Neural progenitor cell (in vitro differentiated cells): Measurements from ENCODE around the gene FBLIM1. TPM values are rescaled to one million over a fixed set of nuclear protein-coding genes. Genes with fewer than 3 reads are reported as not detected.
"Not testable (repeated sequence)": the region's sequence is repeated elsewhere in the genome, so short reads cannot be mapped to it uniquely, and the experiment has no call there.

Experiments
- DNase-seq: peaks from one replicate; pipeline ENCODE4 v3.0.0-alpha.2; 2016; ENCODE audit warnings: low spot score
- H2AFZ ChIP-seq: fragments of 200-600 bp; sonication (generic); replicated peaks from 2 replicates; pipeline ENCODE4 v1.6.1; 2016; ENCODE audit warnings: antibody characterized with exemption
- H3F3A ChIP-seq: fragments of 200-600 bp; sonication (generic); 2 replicates; pipeline ENCODE4 v1.6.1; 2016; ENCODE audit warnings: antibody characterized with exemption, low read depth
- H3K27ac ChIP-seq: fragments of 200-600 bp; sonication (generic); 2 replicates; pipeline ENCODE4 v1.5.1; 2016; ENCODE audit warnings: mild to moderate bottlenecking
- H3K27me3 ChIP-seq: fragments of 200-600 bp; sonication (generic); 2 replicates; pipeline ENCODE4 v1.6.1; 2016; ENCODE audit warnings: mild to moderate bottlenecking, moderate library complexity
- H3K36me3 ChIP-seq: fragments of 200-600 bp; sonication (generic); 2 replicates; pipeline ENCODE4 v1.5.1; 2016
- H3K4me1 ChIP-seq: fragments of 200-600 bp; sonication (generic); 2 replicates; pipeline ENCODE4 v1.6.1; 2016; ENCODE audit warnings: mixed run types
- H3K4me2 ChIP-seq: fragments of 200-600 bp; sonication (generic); 2 replicates; pipeline ENCODE4 v1.6.1; 2016
- H3K4me3 ChIP-seq: fragments of 200-600 bp; sonication (generic); 2 replicates; pipeline ENCODE4 v1.5.1; 2016
- H3K79me2 ChIP-seq: fragments of 200-600 bp; sonication (generic); 2 replicates; pipeline ENCODE4 v1.6.1; 2016; ENCODE audit warnings: low read depth
- H3K9ac ChIP-seq: fragments of 200-600 bp; sonication (generic); 2 replicates; pipeline ENCODE4 v1.6.1; 2016
- H3K9me3 ChIP-seq: fragments of 200-600 bp; sonication (generic); 2 replicates; pipeline ENCODE4 v1.5.1; 2016; ENCODE audit warnings: low read depth
- H4K20me1 ChIP-seq: fragments of 200-600 bp; sonication (generic); 2 replicates; pipeline ENCODE4 v1.6.1; 2016; ENCODE audit warnings: low read depth
- H3K27ac Mint-ChIP-seq: 3 replicates; pipeline ENCODE4 v1.8.0; 2021; ENCODE audit warnings: mixed read lengths
- H3K27me3 Mint-ChIP-seq: 2 replicates; pipeline ENCODE4 v1.8.0; 2022; ENCODE audit warnings: low read depth, mild to moderate bottlenecking, inconsistent platforms, moderate library complexity, mixed read lengths; ENCODE audit not compliant: insufficient read depth
- H3K36me3 Mint-ChIP-seq: 3 replicates; pipeline ENCODE4 v1.8.0; 2021; ENCODE audit warnings: mixed read lengths
- H3K4me1 Mint-ChIP-seq: 3 replicates; pipeline ENCODE4 v1.8.0; 2021; ENCODE audit warnings: mixed read lengths
- H3K4me3 Mint-ChIP-seq: 3 replicates; pipeline ENCODE4 v1.8.0; 2021; ENCODE audit warnings: mild to moderate bottlenecking, moderate library complexity, mixed read lengths
- H3K9me3 Mint-ChIP-seq: 3 replicates; pipeline ENCODE4 v1.8.0; 2020; ENCODE audit warnings: mixed read lengths
- EZH2 ChIP-seq: fragments of 200-600 bp; sonication (generic); IDR thresholded peaks from 2 replicates; pipeline ENCODE4 v1.6.1; 2017; ENCODE audit warnings: antibody characterized with exemption, mild to moderate bottlenecking, moderate library complexity
- EZH2phosphoT487 ChIP-seq: fragments of 200-600 bp; sonication (generic); IDR thresholded peaks from 2 replicates; pipeline ENCODE4 v1.6.1; 2017; ENCODE audit warnings: antibody characterized with exemption
- total RNA-seq: library from RNA; depleted of rRNA; stranded (reverse); fragments of >200 nt; gene quantifications from 2 replicates; pipeline ENCODE4 v1.2.3, GENCODE V29; 2015; ENCODE audit warnings: low replicate concordance
- TF ChIP-seq, protein P1 (sequence below): fragments of 200-600 bp; sonication (generic); IDR thresholded peaks from 2 replicates; pipeline ENCODE4 v1.5.1; 2017; ENCODE audit warnings: antibody characterized with exemption, mild to moderate bottlenecking

The FBLIM1 gene
- total RNA-seq, 1 donor from 2014 or later = 4.7 TPM

DNA sequence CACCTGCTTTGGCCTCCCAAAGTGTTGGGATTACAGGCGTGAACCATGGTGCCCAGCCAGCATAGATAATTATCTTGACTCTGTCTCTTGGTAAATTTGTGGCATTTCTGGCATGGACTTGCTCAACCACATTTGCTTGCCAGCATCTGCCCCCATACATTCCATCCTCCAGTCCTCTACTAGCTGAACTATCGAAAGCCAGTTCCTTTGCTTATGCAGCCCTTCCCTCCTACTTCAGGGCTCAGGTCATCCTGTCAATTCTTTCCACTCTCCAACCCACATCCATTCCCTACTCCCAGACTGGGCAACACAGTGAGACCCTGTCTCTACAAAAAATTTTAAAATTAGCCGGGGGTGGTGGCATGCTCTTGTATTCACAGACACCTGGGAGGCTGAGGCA, 61.9 kb downstream of the FBLIM1 start:
- Histone ChIP-seq H3K27me3 (no peaks in the 10 kb centered on the region), H3K9ac (no peak overlapping the region), H3K27ac (no peak overlapping the region), H3K79me2 (no peaks in the 10 kb centered on the region), H3F3A (peaks cover 7% of the 10 kb centered on the region), H4K20me1 (no peaks in the 10 kb centered on the region), H3K4me2 (no peak overlapping the region), H3K36me3 (no peaks in the 10 kb centered on the region), H3K4me3 (no peak overlapping the region), H3K9me3 (no peaks in the 10 kb centered on the region), H2AFZ (no peak overlapping the region), H3K4me1 (peaks cover 2% of the 10 kb centered on the region)
- H3K4me1 Mint-ChIP-seq = peaks cover 6% of the 10 kb centered on the region
- no peaks in the 10 kb centered on the region for H3K9me3 Mint-ChIP-seq
- TF ChIP-seq, protein P1, sequence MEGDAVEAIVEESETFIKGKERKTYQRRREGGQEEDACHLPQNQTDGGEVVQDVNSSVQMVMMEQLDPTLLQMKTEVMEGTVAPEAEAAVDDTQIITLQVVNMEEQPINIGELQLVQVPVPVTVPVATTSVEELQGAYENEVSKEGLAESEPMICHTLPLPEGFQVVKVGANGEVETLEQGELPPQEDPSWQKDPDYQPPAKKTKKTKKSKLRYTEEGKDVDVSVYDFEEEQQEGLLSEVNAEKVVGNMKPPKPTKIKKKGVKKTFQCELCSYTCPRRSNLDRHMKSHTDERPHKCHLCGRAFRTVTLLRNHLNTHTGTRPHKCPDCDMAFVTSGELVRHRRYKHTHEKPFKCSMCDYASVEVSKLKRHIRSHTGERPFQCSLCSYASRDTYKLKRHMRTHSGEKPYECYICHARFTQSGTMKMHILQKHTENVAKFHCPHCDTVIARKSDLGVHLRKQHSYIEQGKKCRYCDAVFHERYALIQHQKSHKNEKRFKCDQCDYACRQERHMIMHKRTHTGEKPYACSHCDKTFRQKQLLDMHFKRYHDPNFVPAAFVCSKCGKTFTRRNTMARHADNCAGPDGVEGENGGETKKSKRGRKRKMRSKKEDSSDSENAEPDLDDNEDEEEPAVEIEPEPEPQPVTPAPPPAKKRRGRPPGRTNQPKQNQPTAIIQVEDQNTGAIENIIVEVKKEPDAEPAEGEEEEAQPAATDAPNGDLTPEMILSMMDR = no peak
- TF ChIP-seq EZH2phosphoT487 (no peak), EZH2 (no peak)
- no peak for DNase-seq
- H3K27ac Mint-ChIP-seq = no peak overlapping the region
- peaks cover 6% of the 10 kb centered on the region for H3K36me3 Mint-ChIP-seq
- peaks cover 2% of the 10 kb centered on the region for H3K27me3 Mint-ChIP-seq
- H3K4me3 Mint-ChIP-seq = no peak overlapping the region

DNA sequence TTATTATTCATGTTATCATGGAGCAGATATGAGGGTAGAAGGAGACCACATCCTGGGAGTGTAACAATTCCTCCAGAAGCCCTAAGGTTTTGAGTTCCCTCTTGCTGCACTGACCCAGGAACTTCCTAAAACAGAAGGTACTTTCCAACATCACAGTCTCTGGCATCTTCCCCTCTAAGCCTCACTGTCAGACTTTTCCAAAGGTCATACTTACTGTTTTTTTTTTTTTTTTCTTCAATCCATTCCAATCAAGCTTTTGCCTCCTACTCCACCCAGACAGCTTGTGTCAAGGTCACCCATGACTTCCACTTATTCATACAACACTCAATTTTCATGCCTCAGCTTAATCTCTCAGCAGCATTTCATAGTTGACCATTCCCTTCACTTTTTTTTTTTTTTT, 67.2 kb downstream of the FBLIM1 start:
- Histone ChIP-seq H3K9me3 (no peaks in the 10 kb centered on the region), H2AFZ (no peak overlapping the region), H3K9ac (no peak overlapping the region), H3K79me2 (no peaks in the 10 kb centered on the region), H3K36me3 (no peaks in the 10 kb centered on the region), H3K4me3 (no peak overlapping the region), H3K4me1 (no peaks in the 10 kb centered on the region), H3K27ac (no peak overlapping the region), H3F3A (peaks cover 13% of the 10 kb centered on the region), H3K4me2 (no peak overlapping the region), H4K20me1 (no peaks in the 10 kb centered on the region), H3K27me3 (no peaks in the 10 kb centered on the region)
- DNase-seq = no peak
- Mint-ChIP-seq H3K4me3 (no peak overlapping the region), H3K9me3 (no peaks in the 10 kb centered on the region), H3K36me3 (peaks cover 7% of the 10 kb centered on the region), H3K27me3 (peaks cover 2% of the 10 kb centered on the region), H3K27ac (no peak overlapping the region), H3K4me1 (peaks cover 15% of the 10 kb centered on the region)
- TF ChIP-seq, protein P1 = no peak
- TF ChIP-seq EZH2 (no peak), EZH2phosphoT487 (no peak)

DNA sequence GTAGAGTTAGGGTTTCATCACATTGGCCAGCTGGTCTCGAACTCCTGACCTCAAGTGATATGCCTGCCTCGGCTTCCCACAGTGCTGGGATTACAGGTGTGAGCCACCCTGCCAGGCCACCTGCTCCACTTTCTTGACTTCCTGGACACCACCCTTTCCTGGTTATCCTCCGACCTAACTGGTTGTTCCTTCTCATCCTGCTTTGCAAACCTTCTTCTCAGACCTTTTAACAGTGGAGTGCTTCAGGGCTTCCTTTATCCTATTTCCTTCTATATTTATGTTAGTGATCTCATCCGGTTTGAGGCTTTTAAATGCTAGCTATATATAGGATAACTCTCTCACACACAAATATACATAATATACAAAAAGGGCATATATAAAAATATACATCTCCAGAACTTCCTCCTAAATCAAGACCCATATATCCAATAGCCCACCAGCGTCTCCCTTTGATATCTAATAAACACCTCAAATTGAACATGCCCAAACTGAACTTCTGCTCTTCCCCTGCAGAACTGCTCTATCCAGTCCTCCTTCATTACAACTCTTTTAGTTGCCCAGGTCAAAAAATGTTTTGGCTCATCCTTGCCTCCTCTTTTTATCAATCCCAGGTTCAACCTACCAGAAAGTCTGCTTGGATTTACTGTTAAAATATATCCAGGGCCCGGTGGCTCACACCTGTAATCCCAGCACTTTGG, 68.4 kb downstream of the FBLIM1 start:
- no peaks in the 10 kb centered on the region for H3K27me3 ChIP-seq
- H3K4me1 Mint-ChIP-seq = peaks cover 23% of the 10 kb centered on the region

DNA sequence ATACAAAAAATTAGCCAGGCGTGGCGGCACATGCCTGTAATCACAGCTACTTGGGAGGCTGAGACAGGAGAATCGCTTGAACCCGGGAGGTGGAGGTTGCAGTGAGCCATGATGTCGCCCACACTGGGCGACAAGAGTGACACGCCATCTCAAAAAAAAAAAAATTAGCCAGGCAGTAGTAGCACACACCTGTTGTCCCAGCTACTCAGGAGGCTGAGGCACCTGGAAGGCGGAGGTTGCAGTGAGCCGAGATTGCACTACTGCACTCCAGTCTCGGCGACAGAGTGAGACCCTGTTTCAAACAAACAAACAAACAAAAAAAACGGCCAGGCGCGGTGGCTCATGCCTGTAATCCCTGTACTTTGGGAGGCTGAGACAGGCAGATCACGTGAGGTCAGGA, 69.0 kb downstream of the FBLIM1 start:
- H3K9me3 Mint-ChIP-seq, H3K36me3 ChIP-seq, H4K20me1 ChIP-seq, H3K9ac ChIP-seq, H3K27me3 Mint-ChIP-seq, DNase-seq, H3K4me3 ChIP-seq, H3K36me3 Mint-ChIP-seq, H2AFZ ChIP-seq, H3K4me3 Mint-ChIP-seq, H3K27ac Mint-ChIP-seq, H3K9me3 ChIP-seq, H3K27me3 ChIP-seq, H3K27ac ChIP-seq, H3K4me1 ChIP-seq, H3K4me2 ChIP-seq: not testable (repeated sequence)
- H3K4me1 Mint-ChIP-seq = peaks cover 22% of the 10 kb centered on the region
- H3F3A ChIP-seq = peaks cover 26% of the 10 kb centered on the region
- H3K79me2 ChIP-seq = peaks cover 10% of the 10 kb centered on the region

More for the DNA sequence above, 68.4 kb downstream of the FBLIM1 start:
- Mint-ChIP-seq H3K27me3 (peaks cover 2% of the 10 kb centered on the region), H3K4me3 (no peak overlapping the region), H3K9me3 (no peaks in the 10 kb centered on the region), H3K36me3 (peaks cover 11% of the 10 kb centered on the region), H3K27ac (no peak overlapping the region)
- TF ChIP-seq EZH2 (no peak), EZH2phosphoT487 (no peak)
- TF ChIP-seq, protein P1 = no peak
- no peaks in the 10 kb centered on the region for H4K20me1 ChIP-seq
- H3K9ac ChIP-seq = no peak overlapping the region
- H3K4me2 ChIP-seq = no peak overlapping the region
- H3K36me3 ChIP-seq = no peaks in the 10 kb centered on the region
- H2AFZ ChIP-seq = no peak overlapping the region
- H3K4me3 ChIP-seq = no peak overlapping the region
- H3K4me1 ChIP-seq = no peaks in the 10 kb centered on the region
- H3K27ac ChIP-seq = no peak overlapping the region
- H3K9me3 ChIP-seq = no peaks in the 10 kb centered on the region
- peaks cover 21% of the 10 kb centered on the region for H3F3A ChIP-seq
- H3K79me2 ChIP-seq = peaks cover 5% of the 10 kb centered on the region
- DNase-seq = no peak

DNA sequence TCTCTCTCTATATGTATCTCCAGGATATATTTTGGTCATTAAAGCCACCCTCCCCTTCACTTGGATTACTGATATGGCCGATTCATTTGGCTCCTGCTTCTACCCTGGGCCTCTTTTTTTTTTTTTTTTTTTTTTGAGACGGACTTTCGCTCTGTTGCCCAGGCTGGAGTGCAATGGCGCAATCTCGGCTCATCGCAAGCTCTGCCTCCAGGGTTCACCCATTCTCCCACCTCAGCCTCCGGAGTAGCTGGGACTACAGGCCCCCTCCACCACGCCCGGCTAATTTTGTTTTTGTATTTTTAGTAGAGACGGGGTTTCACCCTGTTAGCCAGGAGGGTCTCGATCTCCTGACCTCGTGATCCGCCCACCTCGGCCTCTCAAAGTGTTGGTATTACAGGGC, 70.3 kb downstream of the FBLIM1 start:
- not testable (repeated sequence) for H3K9me3 ChIP-seq, H3K27me3 Mint-ChIP-seq, H3K4me1 ChIP-seq, H3K4me2 ChIP-seq, H3K27me3 ChIP-seq, H3K4me3 ChIP-seq, H3K9me3 Mint-ChIP-seq, H3K36me3 ChIP-seq, H2AFZ ChIP-seq, H3K27ac ChIP-seq, H4K20me1 ChIP-seq, H3K27ac Mint-ChIP-seq, DNase-seq, H3K4me3 Mint-ChIP-seq, H3K36me3 Mint-ChIP-seq, H3K9ac ChIP-seq
- Histone ChIP-seq H3F3A (peaks cover 32% of the 10 kb centered on the region), H3K79me2 (peaks cover 24% of the 10 kb centered on the region)
- H3K4me1 Mint-ChIP-seq = peaks cover 30% of the 10 kb centered on the region
